ENCODE results near the gene ZACN.
A peak's percentile ranks its signal among the peaks of the same experiment; 100 is the strongest.
"Not testable (repeated sequence)": the region's sequence is repeated elsewhere in the genome, so short reads cannot be mapped to it uniquely, and the experiment has no call there.

ZACN gene

DNA sequence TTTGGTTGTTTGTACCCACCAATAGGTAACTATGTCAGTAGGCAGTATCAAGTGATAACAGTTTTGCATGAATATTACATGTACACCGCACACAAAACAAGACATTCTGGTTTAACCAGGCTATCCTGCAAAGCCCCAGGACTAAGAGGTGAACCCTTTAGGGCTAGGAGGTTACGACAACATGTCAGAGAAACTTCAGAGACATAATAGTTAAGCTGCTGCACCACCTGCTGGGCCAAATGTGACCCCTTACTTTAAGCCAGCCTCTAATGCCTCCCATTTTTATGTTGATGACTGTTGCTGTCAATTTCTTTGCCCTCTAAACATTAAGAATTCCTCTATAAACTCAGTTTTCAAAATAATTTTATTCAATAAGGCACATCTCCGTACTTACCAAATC lies 22.1 kb upstream of the ZACN start:
- DNase-seq, result no peak

DNA sequence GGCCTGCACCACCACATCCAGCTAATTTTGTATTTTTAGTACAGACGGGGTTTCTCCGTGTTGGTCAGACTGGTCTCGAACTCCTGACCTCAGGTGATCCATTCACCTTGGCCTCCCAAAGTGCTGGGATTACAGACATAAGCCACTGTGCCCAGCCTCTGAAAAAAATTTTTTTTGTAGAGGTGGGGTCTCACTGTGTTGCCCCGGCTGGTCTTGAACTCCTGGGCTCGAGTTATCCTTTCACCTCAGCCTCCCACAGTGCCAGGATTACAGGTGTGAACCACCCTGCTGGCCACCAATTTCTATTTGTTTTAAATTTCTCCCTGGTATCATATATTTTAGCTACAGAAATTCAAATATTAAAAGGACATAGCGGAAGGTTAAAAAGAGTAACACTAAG lies 20.7 kb upstream of the ZACN start:
- not testable (repeated sequence) for DNase-seq

DNA sequence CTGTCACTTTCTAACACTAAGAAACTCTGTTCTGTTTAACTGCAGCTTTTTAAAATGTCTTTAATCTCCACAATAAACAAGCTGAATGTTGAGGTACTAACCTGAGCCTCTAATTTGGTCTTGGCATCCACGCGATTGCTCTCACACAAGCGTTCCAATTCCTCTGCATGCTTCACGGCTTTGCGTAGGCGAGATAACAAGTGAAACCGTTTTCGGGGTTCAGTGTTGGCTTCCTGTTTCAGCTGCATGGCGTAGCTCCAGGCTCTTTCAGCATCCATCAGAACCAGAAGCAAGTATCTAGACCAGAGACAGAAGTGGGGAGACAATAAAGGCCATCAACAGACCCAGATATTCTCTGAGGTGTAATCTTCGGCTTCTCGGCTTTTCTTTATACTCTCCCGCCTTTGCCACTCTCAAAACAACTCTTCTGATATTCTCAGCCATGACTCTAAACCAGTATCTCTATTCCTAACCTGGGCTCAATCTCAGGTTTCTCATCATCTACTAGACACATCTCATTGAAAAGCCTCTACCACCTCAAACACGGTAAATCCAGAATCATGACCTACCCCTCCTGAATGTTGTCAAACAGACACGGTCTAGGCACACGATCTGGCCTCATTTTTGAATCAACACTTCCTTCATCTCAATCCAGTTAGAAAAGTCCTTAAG lies 15.0 kb upstream of the ZACN start:
- no peak for DNase-seq

DNA sequence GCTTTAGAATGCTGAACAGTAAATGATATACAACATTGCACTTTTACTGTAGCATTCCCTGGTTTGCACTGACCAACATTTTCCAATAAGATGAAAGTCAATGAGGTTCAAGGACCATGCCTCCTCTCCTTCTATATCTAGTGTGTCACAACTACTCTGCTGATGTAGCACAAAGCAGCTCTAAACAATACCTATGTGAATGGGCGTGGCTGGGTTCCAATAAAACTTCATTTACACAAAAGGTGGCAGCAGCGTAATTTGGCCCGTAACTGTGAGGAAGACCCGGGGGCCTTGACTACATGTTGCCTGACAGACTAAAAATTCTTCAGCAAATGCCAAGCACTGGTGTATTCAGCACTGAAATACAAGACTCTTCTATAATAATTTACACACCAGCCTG lies 13.2 kb upstream of the ZACN start:
- no peak for DNase-seq

DNA sequence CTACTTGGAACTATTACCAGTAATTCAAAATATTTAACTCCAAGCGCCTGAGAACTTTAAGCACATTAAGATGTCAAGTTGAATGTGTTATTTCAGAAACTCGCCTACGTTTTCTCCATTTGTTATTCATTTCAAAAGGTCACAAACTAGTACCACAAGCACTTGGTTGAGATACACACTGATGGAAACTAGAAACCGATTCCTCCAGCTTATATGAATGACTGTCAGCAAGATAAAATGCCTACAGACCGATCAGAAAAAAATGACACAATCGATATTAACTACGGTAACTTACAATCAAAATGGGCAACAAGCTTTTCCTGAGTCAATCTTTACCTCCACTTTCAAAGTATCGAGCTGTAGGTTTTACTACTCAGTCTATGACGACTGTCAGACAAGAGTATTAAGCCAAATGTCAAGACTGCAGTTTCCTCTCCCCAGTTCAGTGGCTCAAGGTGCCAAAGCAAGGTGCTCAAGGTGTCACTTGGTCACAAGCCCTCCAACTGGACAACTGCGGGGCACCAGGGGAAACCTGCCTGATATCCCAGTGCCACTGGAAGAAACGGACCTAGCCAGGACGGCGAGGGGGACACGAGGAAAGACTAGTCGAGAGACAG lies 7.3 kb upstream of the ZACN start:
- DNase-seq, result no peak

DNA sequence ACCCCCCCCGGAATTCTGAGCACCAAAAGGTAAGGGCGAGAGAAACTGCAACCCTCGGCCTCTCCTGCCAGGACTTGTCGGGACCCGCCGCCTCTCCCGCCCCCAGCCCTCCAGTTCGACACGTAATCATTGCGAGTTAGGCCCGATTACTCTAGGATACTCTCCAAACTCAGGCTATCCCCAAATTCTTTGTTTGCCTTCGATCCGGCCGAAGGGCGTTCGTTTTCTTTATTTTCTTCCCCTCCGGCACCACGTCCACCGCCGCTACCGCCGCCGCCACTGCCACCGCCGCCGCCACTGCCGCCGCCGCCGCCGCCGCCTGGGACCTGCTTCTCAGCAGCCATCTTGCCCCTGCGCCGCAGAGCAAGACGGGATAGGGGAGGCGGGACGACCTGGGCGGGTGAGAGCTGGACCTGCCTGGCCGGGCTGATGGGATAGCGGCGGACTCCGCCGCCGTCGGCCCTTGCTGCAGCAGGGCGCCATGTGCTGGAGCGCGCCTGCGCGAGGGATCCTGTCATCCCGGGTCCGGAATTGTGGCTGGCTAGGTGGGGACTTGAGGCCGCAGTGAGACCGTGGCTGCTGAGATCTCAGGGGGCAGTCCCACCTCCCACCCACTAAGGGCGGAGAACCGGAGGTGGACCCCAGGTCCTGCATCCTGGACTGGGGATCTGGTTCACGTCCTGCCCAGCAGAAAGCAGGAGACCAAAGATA lies 6.7 kb upstream of the ZACN start, which contains the start of gene SRP68:
SRP68 (minus strand) TSS at position 370 of the 711 bp plus-strand sequence; CDS start at position 344, 26 bp downstream.
- DNase-seq, result peak; percentile 68

DNA sequence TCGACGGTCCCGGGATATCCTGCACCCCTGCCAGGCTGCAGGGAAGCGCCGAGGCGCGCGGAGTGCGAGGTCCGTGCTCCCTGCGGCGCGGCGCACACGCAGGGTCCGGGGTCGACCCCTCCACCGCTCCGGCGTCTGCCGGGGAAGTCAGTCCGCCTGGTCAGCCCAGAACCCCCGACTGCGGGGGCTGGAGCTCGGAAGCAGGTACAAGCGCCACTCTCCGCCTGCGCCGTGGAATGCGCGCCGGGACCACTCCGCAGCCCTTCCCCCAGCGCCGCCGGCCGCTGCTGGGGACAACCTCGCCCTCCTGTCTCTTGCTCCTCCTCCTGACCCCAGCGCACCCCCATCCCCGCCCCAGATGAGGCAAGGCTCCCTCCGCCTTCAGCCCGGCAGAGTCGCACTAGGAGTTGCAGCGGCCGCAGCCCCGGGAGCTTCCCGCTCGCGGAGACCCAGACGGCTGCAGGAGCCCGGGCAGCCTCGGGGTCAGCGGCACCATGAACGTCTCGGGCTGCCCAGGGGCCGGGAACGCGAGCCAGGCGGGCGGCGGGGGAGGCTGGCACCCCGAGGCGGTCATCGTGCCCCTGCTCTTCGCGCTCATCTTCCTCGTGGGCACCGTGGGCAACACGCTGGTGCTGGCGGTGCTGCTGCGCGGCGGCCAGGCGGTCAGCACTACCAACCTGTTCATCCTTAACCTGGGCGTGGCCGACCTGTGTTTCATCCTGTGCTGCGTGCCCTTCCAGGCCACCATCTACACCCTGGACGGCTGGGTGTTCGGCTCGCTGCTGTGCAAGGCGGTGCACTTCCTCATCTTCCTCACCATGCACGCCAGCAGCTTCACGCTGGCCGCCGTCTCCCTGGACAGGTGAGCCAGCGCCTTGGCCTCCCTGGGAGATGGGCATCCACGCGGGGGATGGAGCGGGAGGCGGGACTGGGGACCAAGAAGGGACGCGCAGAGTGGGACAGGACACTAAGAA lies 4.3 kb upstream of the ZACN start, which contains the start of gene GALR2:
GALR2 (plus strand) TSS at position 392 of the 974 bp plus-strand sequence; CDS start at position 495, 103 bp downstream.
- DNase-seq, result no peak

DNA sequence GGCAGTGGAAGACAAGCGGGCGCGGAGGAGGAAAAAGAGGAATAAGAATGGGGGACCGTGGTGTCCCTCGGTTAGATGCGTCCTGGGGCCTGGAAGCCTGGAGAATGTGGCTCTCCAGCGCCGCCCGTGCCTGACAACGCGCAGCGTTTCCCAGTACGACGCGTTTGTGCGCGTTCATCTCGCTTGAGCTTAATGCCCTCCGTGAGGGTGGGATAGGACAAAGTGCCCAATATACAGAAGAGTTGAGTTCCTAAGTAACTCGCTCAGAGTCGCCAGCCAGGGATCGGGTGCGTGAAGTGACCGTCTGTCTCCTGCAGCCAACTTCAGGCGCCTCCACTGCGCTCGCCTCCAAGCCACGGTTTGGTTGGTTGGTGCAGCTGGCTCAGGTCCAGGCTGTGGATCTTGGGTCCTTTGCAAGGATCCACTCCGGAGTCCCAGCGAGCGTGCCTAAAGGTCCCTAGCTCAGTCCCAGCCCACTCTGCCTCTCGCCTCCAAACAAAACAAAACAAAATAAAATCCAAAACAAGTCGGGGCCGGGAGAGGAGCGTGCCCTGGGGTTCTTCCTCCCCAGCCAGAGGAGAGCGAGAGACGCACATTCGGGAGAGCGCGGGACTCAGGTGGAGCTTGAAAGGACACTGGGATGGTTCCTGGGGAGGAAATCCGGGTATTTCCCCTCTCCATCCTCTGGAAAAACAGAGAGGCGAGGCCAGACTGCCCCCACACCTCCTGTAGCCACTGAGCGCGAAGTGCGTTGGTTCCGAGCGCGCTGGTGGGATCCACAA lies 3.4 kb upstream of the ZACN start:
- no peak for DNase-seq

DNA sequence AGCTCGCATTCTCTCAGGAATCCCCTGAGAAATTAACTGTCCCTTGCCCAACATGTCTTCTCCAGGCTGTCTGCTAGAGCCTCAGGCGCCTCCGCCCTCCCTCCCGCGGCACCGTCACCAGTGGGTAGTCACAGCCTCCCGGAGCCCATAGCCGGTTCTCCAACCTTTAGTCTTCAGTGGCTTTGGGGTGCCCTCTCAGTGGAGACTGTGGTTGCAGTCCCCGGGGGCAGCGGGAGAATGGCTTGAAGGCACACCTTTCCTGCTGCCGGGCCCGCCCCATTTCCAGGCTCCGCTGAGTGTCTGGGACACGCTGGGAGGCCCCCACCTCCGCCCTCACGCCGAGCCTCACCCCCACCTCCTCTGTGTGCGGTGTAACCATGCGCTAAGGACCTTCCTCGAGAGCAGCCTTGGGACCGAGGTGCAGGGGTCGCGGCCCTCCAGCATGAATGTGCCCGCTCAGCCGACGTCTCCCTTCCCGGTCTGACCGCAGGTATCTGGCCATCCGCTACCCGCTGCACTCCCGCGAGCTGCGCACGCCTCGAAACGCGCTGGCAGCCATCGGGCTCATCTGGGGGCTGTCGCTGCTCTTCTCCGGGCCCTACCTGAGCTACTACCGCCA lies 2.7 kb upstream of the ZACN start:
- no peak for DNase-seq

DNA sequence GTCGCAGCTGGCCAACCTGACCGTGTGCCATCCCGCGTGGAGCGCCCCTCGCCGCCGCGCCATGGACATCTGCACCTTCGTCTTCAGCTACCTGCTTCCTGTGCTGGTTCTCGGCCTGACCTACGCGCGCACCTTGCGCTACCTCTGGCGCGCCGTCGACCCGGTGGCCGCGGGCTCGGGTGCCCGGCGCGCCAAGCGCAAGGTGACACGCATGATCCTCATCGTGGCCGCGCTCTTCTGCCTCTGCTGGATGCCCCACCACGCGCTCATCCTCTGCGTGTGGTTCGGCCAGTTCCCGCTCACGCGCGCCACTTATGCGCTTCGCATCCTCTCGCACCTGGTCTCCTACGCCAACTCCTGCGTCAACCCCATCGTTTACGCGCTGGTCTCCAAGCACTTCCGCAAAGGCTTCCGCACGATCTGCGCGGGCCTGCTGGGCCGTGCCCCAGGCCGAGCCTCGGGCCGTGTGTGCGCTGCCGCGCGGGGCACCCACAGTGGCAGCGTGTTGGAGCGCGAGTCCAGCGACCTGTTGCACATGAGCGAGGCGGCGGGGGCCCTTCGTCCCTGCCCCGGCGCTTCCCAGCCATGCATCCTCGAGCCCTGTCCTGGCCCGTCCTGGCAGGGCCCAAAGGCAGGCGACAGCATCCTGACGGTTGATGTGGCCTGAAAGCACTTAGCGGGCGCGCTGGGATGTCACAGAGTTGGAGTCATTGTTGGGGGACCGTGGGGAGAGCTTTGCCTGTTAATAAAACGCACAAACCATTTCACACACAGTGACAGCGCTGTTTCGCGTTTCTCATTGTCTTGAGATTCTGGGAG lies 2.0 kb upstream of the ZACN start:
- peak; percentile 17 for DNase-seq

DNA sequence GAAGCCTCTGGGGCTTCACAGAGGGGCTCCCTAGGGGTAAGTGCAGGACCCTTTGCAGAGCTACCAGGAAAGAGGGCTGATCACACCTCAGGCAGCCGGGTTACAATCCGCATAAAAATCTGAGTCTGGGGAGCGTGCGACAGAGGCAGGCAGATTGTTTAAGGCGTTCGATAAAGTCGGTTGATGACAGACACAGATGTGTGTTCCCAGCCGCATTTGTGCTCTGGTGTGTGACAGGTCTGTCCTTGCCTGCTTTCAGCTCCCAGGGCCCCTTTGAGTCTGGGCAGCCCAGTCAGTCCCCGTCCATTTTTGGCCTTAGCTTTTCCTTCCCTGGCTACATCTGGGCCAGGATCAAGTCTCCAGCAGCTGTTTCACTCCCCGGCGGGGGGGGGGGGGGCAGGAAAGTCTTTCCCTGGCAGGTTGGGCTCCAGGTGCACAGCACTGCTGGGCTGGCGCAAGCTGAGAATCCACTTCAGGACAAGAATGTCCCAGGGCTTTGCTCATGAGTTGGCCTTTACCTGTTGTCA lies 1.3 kb upstream of the ZACN start:
- DNase-seq, result no peak

DNA sequence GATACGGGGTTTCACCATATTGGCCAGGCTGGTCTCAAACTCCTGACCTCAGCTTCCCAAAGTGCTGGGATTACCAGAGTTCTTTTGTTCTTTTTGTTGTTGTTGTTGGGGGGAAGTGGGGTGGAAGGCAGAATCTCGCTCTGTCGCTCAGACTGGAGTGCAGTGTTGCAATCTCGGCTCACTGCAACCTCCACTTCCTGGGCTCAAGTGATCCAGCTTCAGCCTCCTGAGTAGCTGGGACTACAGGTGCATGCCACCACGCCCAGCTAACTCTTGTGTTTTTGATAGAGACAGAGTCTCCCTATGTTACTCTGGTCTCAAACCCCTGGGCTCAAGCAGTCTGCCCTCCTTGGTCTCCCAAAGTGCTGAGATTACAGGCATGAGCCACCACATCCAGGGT lies 612 bp upstream of the ZACN start:
- not testable (repeated sequence) for DNase-seq

DNA sequence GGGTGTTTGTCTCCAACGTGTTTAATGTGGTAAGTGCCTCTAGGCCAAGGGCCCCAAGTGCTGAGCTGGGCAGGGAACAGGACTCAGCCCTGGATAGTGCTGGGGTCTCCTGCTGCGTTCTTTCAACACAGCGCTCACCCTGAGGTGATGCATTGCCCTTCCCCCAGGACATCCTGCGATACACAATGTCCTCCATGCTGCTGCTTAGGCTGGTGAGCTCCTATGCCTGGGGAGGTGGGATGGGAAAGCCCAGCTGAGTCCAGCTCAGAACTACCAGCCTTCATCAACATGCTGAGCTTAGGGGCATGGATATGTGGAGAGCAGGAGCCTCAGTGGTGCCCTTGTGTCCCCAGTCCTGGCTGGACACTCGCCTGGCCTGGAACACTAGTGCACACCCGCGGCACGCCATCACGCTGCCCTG lies 563 bp downstream of the ZACN start:
- no peak for DNase-seq

DNA sequence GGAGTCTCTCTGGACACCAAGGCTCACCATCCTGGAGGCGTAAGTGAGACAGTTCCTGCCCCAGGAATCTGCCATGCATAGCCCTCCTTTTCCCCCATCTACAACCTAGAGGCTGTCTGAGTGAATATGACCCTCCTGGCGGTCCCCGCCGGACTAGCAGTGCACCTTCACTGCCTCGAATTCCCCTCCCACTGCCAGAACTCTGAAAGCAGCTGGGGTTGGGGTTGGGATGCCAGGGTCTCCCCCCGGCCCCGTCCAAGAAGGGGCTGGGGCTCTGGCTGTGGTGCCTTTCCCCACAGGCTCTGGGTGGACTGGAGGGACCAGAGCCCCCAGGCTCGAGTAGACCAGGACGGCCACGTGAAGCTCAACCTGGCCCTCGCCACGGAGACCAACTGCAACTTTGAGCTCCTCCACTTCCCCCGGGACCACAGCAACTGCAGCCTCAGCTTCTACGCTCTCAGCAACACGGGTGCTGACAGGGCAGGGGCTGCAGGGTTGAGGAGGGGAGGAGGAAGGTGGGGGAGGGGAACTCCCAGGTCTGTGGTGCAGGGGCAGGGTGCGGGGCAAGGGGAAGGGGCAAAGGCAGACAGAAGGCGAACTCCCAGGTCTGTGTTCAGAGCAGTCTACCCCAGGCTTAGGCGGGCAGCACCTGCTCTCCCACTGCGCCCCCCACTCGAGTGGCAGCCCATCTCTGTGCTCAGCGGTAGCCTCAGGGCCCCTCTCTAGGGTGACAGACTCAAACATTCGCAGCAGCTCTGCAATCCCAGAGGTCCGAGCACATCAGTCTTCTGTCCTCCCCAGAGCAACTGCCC lies 1.2 kb downstream of the ZACN start:
- no peak for DNase-seq

DNA sequence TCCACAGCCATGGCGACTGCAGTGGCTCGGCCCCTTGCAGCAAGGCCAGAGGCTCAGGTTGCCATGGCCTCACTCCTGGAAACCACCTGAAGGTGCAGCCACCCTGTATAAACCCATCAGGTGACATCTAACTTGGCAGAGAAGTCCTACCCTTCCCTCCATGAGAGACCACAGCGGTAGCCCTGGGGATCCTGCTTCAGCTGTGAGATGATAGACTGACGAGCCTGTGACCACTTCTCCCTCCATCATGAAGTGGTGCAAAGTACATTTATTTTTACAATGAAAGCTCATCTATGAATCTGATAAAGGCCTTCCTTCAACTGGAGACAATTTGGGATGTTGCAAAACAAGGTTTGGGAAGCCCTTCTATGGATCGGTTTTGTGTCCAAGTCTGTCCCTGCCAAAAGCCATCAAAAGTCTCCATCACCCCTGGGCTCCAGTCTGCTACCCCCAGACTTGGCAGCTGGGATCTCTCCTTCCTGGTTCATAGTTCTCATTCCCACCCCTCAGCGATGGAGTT lies 1.8 kb downstream of the ZACN start:
- no peak for DNase-seq

DNA sequence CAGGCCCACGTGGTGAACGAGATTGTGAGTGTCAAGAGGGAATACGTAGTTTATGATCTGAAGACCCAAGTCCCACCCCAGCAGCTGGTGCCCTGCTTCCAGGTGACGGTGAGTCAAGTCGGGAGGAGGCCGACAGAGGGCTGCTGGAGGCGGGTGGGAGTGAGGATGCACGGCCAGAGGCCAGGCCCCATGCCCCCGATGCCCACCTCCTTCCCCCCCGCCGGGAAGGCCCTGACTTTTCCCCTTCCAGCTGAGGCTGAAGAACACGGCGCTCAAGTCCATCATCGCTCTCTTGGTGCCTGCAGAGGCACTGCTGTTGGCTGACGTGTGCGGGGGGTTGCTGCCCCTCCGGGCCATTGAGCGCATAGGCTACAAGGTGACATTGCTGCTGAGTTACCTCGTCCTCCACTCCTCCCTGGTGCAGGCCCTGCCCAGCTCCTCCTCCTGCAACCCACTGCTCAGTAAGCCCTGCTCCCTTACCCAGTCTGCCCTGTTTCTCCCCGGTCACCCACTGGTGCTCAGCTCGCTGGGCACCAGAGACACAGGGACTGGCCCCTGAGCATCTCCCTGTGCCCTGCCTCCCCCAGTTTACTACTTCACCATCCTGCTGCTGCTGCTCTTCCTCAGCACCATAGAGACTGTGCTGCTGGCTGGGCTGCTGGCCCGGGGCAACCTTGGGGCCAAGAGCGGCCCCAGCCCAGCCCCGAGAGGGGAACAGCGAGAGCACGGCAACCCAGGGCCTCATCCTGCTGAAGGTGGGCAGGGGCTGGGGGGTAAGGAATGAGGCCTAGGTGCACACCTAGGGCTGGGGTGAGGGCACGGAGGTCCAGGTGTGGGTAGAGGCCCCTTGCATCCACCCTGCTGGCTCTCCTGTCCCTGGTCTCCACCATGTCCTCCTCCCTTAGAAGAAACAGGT lies 2.6 kb downstream of the ZACN start:
- DNase-seq, result no peak

DNA sequence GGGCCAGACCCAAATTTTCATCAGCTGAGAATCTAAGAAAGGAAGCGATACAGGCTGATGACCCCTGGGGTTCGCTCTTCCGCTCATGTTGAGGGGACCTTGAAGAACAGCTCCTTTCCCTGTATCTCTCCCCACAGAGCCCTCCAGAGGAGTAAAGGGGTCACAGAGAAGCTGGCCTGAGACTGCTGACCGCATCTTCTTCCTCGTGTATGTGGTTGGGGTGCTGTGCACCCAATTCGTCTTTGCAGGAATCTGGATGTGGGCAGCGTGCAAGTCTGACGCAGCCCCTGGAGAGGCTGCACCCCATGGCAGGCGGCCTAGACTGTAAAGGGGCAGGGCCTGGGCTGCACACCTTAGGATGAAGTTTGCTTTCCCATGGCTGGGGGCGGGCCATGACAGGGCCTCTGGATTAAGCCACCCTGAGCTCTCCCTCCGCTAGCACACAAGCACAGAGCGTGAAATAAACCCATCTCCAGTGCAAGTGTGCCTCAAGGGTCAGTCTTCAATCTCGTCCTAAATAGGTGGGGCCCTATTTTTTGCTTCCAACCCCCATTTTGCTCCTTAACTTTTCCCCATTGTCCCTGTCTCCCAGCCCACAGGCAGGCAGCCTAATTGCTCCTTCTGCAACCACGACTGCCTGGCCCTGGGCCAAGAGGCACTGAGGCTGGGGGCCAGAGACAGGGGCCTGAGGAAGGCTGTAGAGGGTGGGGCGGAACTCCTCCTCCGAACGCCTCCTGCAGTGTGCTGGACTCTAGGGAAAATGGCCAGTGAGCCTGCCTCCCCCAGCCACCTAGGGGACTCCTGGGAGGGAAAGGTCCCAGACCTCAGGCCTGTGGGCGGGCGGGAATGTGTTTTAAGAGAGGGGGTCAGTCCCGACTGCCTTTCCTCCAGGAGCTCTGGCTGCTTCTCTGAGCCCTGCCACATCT lies 3.6 kb downstream of the ZACN start:
- no peak for DNase-seq
